ENCODE measurements around the gene SMOC2.

Gene SMOC2

DNA sequence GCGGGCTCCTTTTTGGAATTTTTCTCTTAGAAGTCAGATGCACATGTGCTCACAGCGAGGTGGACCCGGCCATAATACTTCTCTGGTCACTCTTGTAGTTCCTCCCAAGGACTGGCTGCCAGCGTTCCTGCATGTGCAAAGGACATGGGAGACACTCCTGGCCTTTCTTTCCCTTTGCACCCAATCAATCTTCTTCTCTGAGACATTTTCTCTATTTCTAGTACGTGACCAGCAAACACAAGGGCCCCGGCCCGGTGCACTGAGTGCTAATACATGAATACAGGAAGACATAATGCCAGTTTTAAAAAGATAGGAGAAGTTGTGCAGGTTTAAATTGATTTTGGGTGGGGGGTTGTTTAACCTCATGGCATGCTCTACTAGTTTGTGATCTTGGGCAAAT lies 233.6 kb downstream of the SMOC2 start:
- CTCF ChIA-PET = interaction anchor here (0.6 kb wide), 1 partner anchor 368 kb away, joined by 4 read pairs; no protein-coding TSS in a partner anchor
- Histone ChIP-seq H3K27ac (ENCODE audit: extremely low read depth, low read depth, low read length) (no peak overlapping the region), H3K4me1 (ENCODE audit: control insufficient read depth, insufficient read depth, low read length) (no peaks in the 10 kb centered on the region), H3K9me3 (ENCODE audit: control insufficient read depth, insufficient read depth, low read depth, low read length) (no peaks in the 10 kb centered on the region), H3K4me3 (ENCODE audit: low read depth, low read length) (no peak overlapping the region), H3K36me3 (ENCODE audit: control insufficient read depth in 2 of 2, insufficient read depth in 1 of 2, low read length in 2 of 2) (no peaks in the 10 kb centered on the region)
- POLR2A ChIA-PET = no interaction called here
- no peak for TF ChIP-seq ZNF16 (tag by site-specific recombination; IDR thresholded peaks at IDR 0.05; ENCODE audit: low read depth)
- TF ChIP-seq, protein P1, sequence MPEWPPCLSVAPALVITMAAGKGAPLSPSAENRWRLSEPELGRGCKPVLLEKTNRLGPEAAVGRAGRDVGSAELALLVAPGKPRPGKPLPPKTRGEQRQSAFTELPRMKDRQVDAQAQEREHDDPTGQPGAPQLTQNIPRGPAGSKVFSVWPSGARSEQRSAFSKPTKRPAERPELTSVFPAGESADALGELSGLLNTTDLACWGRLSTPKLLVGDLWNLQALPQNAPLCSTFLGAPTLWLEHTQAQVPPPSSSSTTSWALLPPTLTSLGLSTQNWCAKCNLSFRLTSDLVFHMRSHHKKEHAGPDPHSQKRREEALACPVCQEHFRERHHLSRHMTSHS (tag by site-specific recombination; IDR thresholded peaks at IDR 0.05) = no peak
- TF ChIP-seq, protein P2, sequence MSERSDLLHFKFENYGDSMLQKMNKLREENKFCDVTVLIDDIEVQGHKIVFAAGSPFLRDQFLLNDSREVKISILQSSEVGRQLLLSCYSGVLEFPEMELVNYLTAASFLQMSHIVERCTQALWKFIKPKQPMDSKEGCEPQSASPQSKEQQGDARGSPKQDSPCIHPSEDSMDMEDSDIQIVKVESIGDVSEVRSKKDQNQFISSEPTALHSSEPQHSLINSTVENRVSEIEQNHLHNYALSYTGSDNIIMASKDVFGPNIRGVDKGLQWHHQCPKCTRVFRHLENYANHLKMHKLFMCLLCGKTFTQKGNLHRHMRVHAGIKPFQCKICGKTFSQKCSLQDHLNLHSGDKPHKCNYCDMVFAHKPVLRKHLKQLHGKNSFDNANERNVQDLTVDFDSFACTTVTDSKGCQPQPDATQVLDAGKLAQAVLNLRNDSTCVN (tag by site-specific recombination; optimal IDR thresholded peaks at IDR 0.05) = no peak
- no peak for TF ChIP-seq ZNF785 (tag by site-specific recombination; IDR thresholded peaks at IDR 0.05)
- TF ChIP-seq, protein P3, sequence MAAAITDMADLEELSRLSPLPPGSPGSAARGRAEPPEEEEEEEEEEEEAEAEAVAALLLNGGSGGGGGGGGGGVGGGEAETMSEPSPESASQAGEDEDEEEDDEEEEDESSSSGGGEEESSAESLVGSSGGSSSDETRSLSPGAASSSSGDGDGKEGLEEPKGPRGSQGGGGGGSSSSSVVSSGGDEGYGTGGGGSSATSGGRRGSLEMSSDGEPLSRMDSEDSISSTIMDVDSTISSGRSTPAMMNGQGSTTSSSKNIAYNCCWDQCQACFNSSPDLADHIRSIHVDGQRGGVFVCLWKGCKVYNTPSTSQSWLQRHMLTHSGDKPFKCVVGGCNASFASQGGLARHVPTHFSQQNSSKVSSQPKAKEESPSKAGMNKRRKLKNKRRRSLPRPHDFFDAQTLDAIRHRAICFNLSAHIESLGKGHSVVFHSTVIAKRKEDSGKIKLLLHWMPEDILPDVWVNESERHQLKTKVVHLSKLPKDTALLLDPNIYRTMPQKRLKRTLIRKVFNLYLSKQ (tag by site-specific recombination; IDR thresholded peaks at IDR 0.05; ENCODE audit: borderline replicate concordance) = no peak
- TF ChIP-seq MEIS1 (CRISPR knock-in tag; IDR thresholded peaks at IDR 0.05; ENCODE audit: borderline replicate concordance) = no peak
- TF ChIP-seq KLF1 (tag by site-specific recombination; IDR thresholded peaks at IDR 0.05) = no peak
- no peak for TF ChIP-seq PRDM1 (tag by site-specific recombination; IDR thresholded peaks at IDR 0.05)
- TF ChIP-seq BCL11B (tag by site-specific recombination; IDR thresholded peaks at IDR 0.05; ENCODE audit: low read depth) = no peak
- no peak for TF ChIP-seq BCL11A (tag by site-specific recombination; IDR thresholded peaks at IDR 0.05; ENCODE audit: low read depth)
- no peak for TF ChIP-seq ZNF677 (tag by site-specific recombination; IDR thresholded peaks at IDR 0.05)
- TF ChIP-seq ZNF843 (tag by site-specific recombination; IDR thresholded peaks at IDR 0.05) = no peak
- no peak for TF ChIP-seq YY2 (tag by site-specific recombination; IDR thresholded peaks at IDR 0.05)

DNA sequence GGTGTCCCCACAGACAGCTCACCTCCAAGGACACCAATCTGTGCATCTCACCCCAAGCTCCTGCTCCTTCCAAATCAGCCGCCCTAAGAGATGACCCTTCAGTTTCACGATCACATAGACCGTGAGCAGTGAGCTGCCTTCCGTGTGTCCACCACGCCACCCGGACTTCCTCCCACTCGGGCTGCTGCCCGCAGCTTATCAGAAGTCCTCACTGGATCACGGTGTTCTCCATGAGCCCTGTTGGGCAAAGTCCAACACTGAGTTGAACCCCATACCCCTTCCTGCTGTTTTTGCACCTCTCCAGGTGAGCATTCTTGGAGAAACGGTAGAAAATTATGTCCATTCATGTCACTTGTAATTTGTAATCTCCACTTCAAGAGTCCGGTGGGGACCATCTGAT lies 234.4 kb downstream of the SMOC2 start:
- CTCF ChIA-PET = no interaction called here
- TF ChIP-seq ZNF837 (tag by site-specific recombination; IDR thresholded peaks at IDR 0.05) (no peak), YY1 (tag by site-specific recombination; IDR thresholded peaks at IDR 0.05) (no peak), ZNF37A (tag by site-specific recombination; IDR thresholded peaks at IDR 0.05) (no peak), ZNF473 (tag by site-specific recombination; IDR thresholded peaks at IDR 0.05) (no peak), KLF9 (tag by site-specific recombination; IDR thresholded peaks at IDR 0.05; ENCODE audit: low read depth) (no peak), ZEB2 (tag by site-specific recombination; IDR thresholded peaks at IDR 0.05) (no peak), ZNF174 (tag by site-specific recombination; IDR thresholded peaks at IDR 0.05) (no peak), ZNF433 (tag by site-specific recombination; IDR thresholded peaks at IDR 0.05; ENCODE audit: low read depth) (no peak), SALL2 (tag by site-specific recombination; IDR thresholded peaks at IDR 0.05; ENCODE audit: borderline replicate concordance) (no peak), ZFP3 (tag by site-specific recombination; IDR thresholded peaks at IDR 0.05; ENCODE audit: low read depth) (no peak), REPIN1 (tag by site-specific recombination; IDR thresholded peaks at IDR 0.05; ENCODE audit: low read depth) (no peak), ZNF274 (IDR thresholded peaks at IDR 0.05; ENCODE audit: low read length) (no peak), ZNF274 (tag by site-specific recombination; IDR thresholded peaks at IDR 0.05; ENCODE audit: borderline replicate concordance) (no peak), ZNF335 (tag by site-specific recombination; conservative IDR thresholded peaks at IDR 0.05) (no peak)
- TF ChIP-seq, protein P4, sequence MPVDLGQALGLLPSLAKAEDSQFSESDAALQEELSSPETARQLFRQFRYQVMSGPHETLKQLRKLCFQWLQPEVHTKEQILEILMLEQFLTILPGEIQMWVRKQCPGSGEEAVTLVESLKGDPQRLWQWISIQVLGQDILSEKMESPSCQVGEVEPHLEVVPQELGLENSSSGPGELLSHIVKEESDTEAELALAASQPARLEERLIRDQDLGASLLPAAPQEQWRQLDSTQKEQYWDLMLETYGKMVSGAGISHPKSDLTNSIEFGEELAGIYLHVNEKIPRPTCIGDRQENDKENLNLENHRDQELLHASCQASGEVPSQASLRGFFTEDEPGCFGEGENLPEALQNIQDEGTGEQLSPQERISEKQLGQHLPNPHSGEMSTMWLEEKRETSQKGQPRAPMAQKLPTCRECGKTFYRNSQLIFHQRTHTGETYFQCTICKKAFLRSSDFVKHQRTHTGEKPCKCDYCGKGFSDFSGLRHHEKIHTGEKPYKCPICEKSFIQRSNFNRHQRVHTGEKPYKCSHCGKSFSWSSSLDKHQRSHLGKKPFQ (tag by site-specific recombination; IDR thresholded peaks at IDR 0.05) = no peak
- TF ChIP-seq, protein P5, sequence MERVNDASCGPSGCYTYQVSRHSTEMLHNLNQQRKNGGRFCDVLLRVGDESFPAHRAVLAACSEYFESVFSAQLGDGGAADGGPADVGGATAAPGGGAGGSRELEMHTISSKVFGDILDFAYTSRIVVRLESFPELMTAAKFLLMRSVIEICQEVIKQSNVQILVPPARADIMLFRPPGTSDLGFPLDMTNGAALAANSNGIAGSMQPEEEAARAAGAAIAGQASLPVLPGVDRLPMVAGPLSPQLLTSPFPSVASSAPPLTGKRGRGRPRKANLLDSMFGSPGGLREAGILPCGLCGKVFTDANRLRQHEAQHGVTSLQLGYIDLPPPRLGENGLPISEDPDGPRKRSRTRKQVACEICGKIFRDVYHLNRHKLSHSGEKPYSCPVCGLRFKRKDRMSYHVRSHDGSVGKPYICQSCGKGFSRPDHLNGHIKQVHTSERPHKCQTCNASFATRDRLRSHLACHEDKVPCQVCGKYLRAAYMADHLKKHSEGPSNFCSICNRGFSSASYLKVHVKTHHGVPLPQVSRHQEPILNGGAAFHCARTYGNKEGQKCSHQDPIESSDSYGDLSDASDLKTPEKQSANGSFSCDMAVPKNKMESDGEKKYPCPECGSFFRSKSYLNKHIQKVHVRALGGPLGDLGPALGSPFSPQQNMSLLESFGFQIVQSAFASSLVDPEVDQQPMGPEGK (tag by site-specific recombination; IDR thresholded peaks at IDR 0.05) = no peak

More for the DNA sequence above, 234.4 kb downstream of the SMOC2 start:
- Histone ChIP-seq H3K36me3 (ENCODE audit: control insufficient read depth in 2 of 2, insufficient read depth in 1 of 2, low read length in 2 of 2) (no peaks in the 10 kb centered on the region), H3K4me1 (ENCODE audit: control insufficient read depth, insufficient read depth, low read length) (no peaks in the 10 kb centered on the region), H3K4me3 (ENCODE audit: low read depth, low read length) (no peak overlapping the region), H3K27ac (ENCODE audit: extremely low read depth, low read depth, low read length) (no peak overlapping the region), H3K9me3 (ENCODE audit: control insufficient read depth, insufficient read depth, low read depth, low read length) (no peaks in the 10 kb centered on the region)
- POLR2A ChIA-PET = no interaction called here

Measured in HEK293 (cell line).